HepG2 (cell line): Measurements from ENCODE around the gene PAQR5. TPM values are rescaled to one million over a fixed set of nuclear protein-coding genes. Genes with fewer than 3 reads are reported as not detected.

Source experiments
- ADNP ChIP-seq: sonication (generic); formaldehyde crosslinking; IDR thresholded peaks from 2 replicates; pipeline ENCODE4 v1.4.0; 2020; ENCODE audit warnings: missing genetic modification reagents
- ARNTL ChIP-seq: sonication (generic); formaldehyde crosslinking; IDR thresholded peaks from 2 replicates; pipeline ENCODE4 v1.4.0; 2020; ENCODE audit warnings: mild to moderate bottlenecking, missing genetic modification reagents
- BCL3 ChIP-seq: sonication (generic); formaldehyde crosslinking; IDR thresholded peaks from 2 replicates; pipeline ENCODE4 v1.5.1; 2020; ENCODE audit warnings: mild to moderate bottlenecking, missing genetic modification reagents, moderate library complexity
- CHD4 ChIP-seq: fragments of 200-600 bp; sonication (generic); IDR thresholded peaks from 2 replicates; pipeline ENCODE4 v1.7.0; 2017; ENCODE audit warnings: mild to moderate bottlenecking, low read length, borderline replicate concordance
- ESRRA ChIP-seq: sonication (generic); formaldehyde crosslinking; IDR thresholded peaks from 2 replicates; pipeline ENCODE4 v1.5.1; 2020; ENCODE audit warnings: mild to moderate bottlenecking, low read depth, missing genetic modification reagents
- FOXK2 ChIP-seq: fragments of 450-650 bp; IDR thresholded peaks from 2 replicates; pipeline ENCODE4 v1.6.1; 2016
- HDAC2 ChIP-seq: sonication (generic); formaldehyde crosslinking; IDR thresholded peaks from 2 replicates; pipeline ENCODE4 v1.4.0; 2020; ENCODE audit warnings: missing genetic modification reagents
- IRF2 ChIP-seq: IDR thresholded peaks from 2 replicates; pipeline ENCODE4 v1.6.1; 2018; ENCODE audit warnings: missing genetic modification reagents, missing compliant biosample characterization
- KDM1A ChIP-seq: IDR thresholded peaks from 2 replicates; pipeline ENCODE4 v1.6.1; 2016; ENCODE audit warnings: missing compliant biosample characterization
- MATR3 ChIP-seq: sonication (generic); formaldehyde crosslinking; IDR thresholded peaks from 2 replicates; pipeline ENCODE4 v1.4.0; 2020; ENCODE audit warnings: missing genetic modification reagents
- MBD4 ChIP-seq: IDR thresholded peaks from 2 replicates; pipeline ENCODE4 v1.6.1; 2012; ENCODE audit warnings: low read length, inconsistent platforms, borderline replicate concordance
- MBNL3 ChIP-seq: fragments of 250-450 bp; sonication (Bioruptor Pico); conservative IDR thresholded peaks from 2 replicates; pipeline ENCODE4 v1.8.0; 2022; ENCODE audit warnings: mild to moderate bottlenecking, inconsistent platforms
- MED8 ChIP-seq: sonication (generic); formaldehyde crosslinking; IDR thresholded peaks from 2 replicates; pipeline ENCODE4 v1.8.1; 2023; ENCODE audit warnings: mild to moderate bottlenecking, missing genetic modification reagents; ENCODE audit not compliant: insufficient replicate concordance
- NCOR1 ChIP-seq: fragments of 200-600 bp; sonication (generic); IDR thresholded peaks from 2 replicates; pipeline ENCODE4 v1.7.0; 2017; ENCODE audit warnings: antibody characterized with exemption, low read length, borderline replicate concordance
- NFE2 ChIP-seq: sonication (generic); formaldehyde crosslinking; IDR thresholded peaks from 2 replicates; pipeline ENCODE4 v1.4.0; 2020; ENCODE audit warnings: missing genetic modification reagents
- PRDM4 ChIP-seq: sonication (generic); formaldehyde crosslinking; IDR thresholded peaks from 2 replicates; pipeline ENCODE4 v1.9.0; 2021; ENCODE audit warnings: missing genetic modification reagents, borderline replicate concordance
- SALL1 ChIP-seq: sonication (generic); formaldehyde crosslinking; IDR thresholded peaks from 2 replicates; pipeline ENCODE4 v1.8.0; 2022; ENCODE audit warnings: mild to moderate bottlenecking, missing genetic modification reagents
- SAP130 ChIP-seq: IDR thresholded peaks from 2 replicates; pipeline ENCODE4 v1.6.1; 2016; ENCODE audit warnings: low read depth
- SMARCC2 ChIP-seq: fragments of 450-650 bp; IDR thresholded peaks from 2 replicates; pipeline ENCODE4 v1.6.1; 2017; ENCODE audit warnings: antibody characterized with exemption, mild to moderate bottlenecking
- TBP ChIP-seq: sonication (generic); formaldehyde crosslinking; IDR thresholded peaks from 2 replicates; pipeline ENCODE4 v1.5.0; 2020; ENCODE audit warnings: missing genetic modification reagents
- TFDP2 ChIP-seq: sonication (generic); formaldehyde crosslinking; IDR thresholded peaks from 2 replicates; pipeline ENCODE4 v1.4.0; 2020; ENCODE audit warnings: missing genetic modification reagents
- TGIF2 ChIP-seq: IDR thresholded peaks from 2 replicates; pipeline ENCODE4 v1.6.1; 2016; ENCODE audit warnings: control low read depth, missing compliant biosample characterization
- TSC22D2 ChIP-seq: sonication (generic); formaldehyde crosslinking; IDR thresholded peaks from 2 replicates; pipeline ENCODE4 v1.5.1; 2020; ENCODE audit warnings: missing genetic modification reagents, mild to moderate bottlenecking, borderline replicate concordance
- ZBTB7A ChIP-seq: sonication (generic); formaldehyde crosslinking; IDR thresholded peaks from 2 replicates; pipeline ENCODE4 v1.8.0; 2022; ENCODE audit warnings: mild to moderate bottlenecking, missing genetic modification reagents
- ZKSCAN5 ChIP-seq: sonication (generic); formaldehyde crosslinking; IDR thresholded peaks from 2 replicates; pipeline ENCODE4 v1.5.1; 2020; ENCODE audit warnings: mild to moderate bottlenecking, missing genetic modification reagents
- ZMYM3 ChIP-seq: sonication (generic); formaldehyde crosslinking; IDR thresholded peaks from 2 replicates; pipeline ENCODE4 v1.5.1; 2020; ENCODE audit warnings: mild to moderate bottlenecking, missing genetic modification reagents
- ZNF329 ChIP-seq: sonication (generic); formaldehyde crosslinking; IDR thresholded peaks from 2 replicates; pipeline ENCODE4 v1.9.0; 2021; ENCODE audit warnings: low read depth, mild to moderate bottlenecking, missing genetic modification reagents
- ZNF468 ChIP-seq: sonication (generic); formaldehyde crosslinking; IDR thresholded peaks from 2 replicates; pipeline ENCODE4 v1.8.0; 2022; ENCODE audit warnings: mild to moderate bottlenecking, moderate library complexity, missing genetic modification reagents
- ZNF773 ChIP-seq: sonication (generic); formaldehyde crosslinking; IDR thresholded peaks from 2 replicates; pipeline ENCODE4 v1.4.0; 2020; ENCODE audit warnings: missing genetic modification reagents, borderline replicate concordance
- polyA plus RNA-seq, 8 experiments: library from polyadenylated mRNA; depleted of rRNA in 3 of 8; stranded (reverse) in 7 of 8; unstranded in 1 of 8; fragments of >200 nt; fragmentation: Illumina TruSeq in 4 of 8; extraction: Trizol in 4 of 8; gene quantifications; 2 replicates each; pipeline versions ENCODE4 v1.2.1 to v1.2.3, GENCODE V29; 2011 to 2016; ENCODE audit warnings: low read depth in 4 of 8, missing spikeins in 1 of 8, mixed read lengths in 1 of 8; ENCODE audit not compliant: insufficient read depth in 1 of 8
- total RNA-seq, 5 experiments: library from RNA; depleted of rRNA; stranded (reverse); fragments of >200 nt; fragmentation: Illumina TruSeq; extraction: Trizol; gene quantifications; 2 replicates each; pipeline ENCODE4 v1.2.3, GENCODE V29; 2016; ENCODE audit warnings: low read depth in 1 of 5

Gene PAQR5
- total and polyA plus RNA-seq, 2 of the 13 experiments (the other 11 are each of a cell fraction or from before 2014, with no cell fraction given) = 0.53 to 1.3 TPM

- TF ChIP-seq TGIF2 = no peak
- TF ChIP-seq SMARCC2 = no peak
- no peak for TF ChIP-seq TSC22D2 (CRISPR knock-in tag)
- peak; percentile 53; the same call in 1 of the 2 replicates for TF ChIP-seq KDM1A (CRISPR knock-in tag)
- TF ChIP-seq ZNF773 (CRISPR knock-in tag) = no peak
- peak; percentile 28; the same call in 1 of the 2 replicates for TF ChIP-seq SALL1 (CRISPR knock-in tag)
- TF ChIP-seq ZMYM3 = peak; percentile 74
- no peak for TF ChIP-seq MATR3 (CRISPR knock-in tag)
- no peak for TF ChIP-seq PRDM4 (CRISPR knock-in tag)
- 0 out of 2 replicates have a peak, but pooled peaks have one; percentile 11 for TF ChIP-seq SAP130 (CRISPR knock-in tag)
- no peak for TF ChIP-seq TBP
- TF ChIP-seq MBNL3 = no peak
- TF ChIP-seq NFE2 (CRISPR knock-in tag) = no peak
- no peak for TF ChIP-seq BCL3 (CRISPR knock-in tag)
- no peak for TF ChIP-seq ZBTB7A (CRISPR knock-in tag)
- no peak for TF ChIP-seq MED8 (CRISPR knock-in tag)
- TF ChIP-seq TFDP2 = no peak
- no peak for TF ChIP-seq MBD4
- TF ChIP-seq ARNTL (CRISPR knock-in tag) = no peak
- TF ChIP-seq ADNP (CRISPR knock-in tag) = 0 out of 2 replicates have a peak, but pooled peaks have one; percentile 66
- TF ChIP-seq IRF2 (CRISPR knock-in tag) = no peak
- no peak for TF ChIP-seq ZNF329
- no peak for TF ChIP-seq ZNF468
- no peak for TF ChIP-seq ZKSCAN5 (CRISPR knock-in tag)
- TF ChIP-seq HDAC2 (CRISPR knock-in tag) = peak; percentile 25; the same call in 1 of the 2 replicates
- no peak for TF ChIP-seq ESRRA (CRISPR knock-in tag)
- TF ChIP-seq NCOR1 = peak; percentile 37; the same call in 1 of the 2 replicates
- peak; percentile 59 for TF ChIP-seq CHD4
- TF ChIP-seq FOXK2 = no peak
Observed at GRCh38 chr15:69450968-69451695, 152.4 kb downstream of the PAQR5 start (continued).
